Measurements from ENCODE around the gene CDK18. TPM values are rescaled to one million over a fixed set of nuclear protein-coding genes. Genes with fewer than 3 reads are reported as not detected.
A peak's percentile ranks its signal among the peaks of the same experiment; 100 is the strongest.

Gene CDK18
- total and polyA plus RNA-seq, 12 donors: 3.2 to 52.0 (median 18.2) TPM

- 90 to 97% (median 94%) methylated on average over 5 of the region's 5 CpGs for WGBS, 4 donors
- Histone ChIP-seq H3K4me1 (replicated peaks in 1 of 2) (peaks cover 0 to 4% of the 10 kb centered on the region in 2 donors), H3K27ac (no peak overlapping the region), H3K27me3 (no peaks in the 10 kb centered on the region), H3K4me3 (no peak overlapping the region), H3K9me3 (replicated peaks in 1 of 3) (no peaks in the 10 kb centered on the region), H3K36me3 (replicated peaks in 1 of 2) (no peaks in the 10 kb centered on the region)
- intact Hi-C loops (cut with DNase I): loop anchor here (5.0 to 10.0 kb wide), 3 partner anchors 35 to 188 kb away; no protein-coding TSS in a partner anchor
- no peak for DNase-seq
- TF ChIP-seq CTCF (IDR thresholded peaks at IDR 0.05) (no peak), POLR2A (IDR thresholded peaks at IDR 0.05) (no peak)
Observed at GRCh38 chr1:205522692-205523091, 18.2 kb downstream of the CDK18 start.

- TF ChIP-seq POLR2A (IDR thresholded peaks at IDR 0.05): no peak
- TF ChIP-seq CTCF (IDR thresholded peaks at IDR 0.05): no peak
- H3K9me3 ChIP-seq (replicated peaks in 1 of 3): no peaks in the 10 kb centered on the region
- no peaks in the 10 kb centered on the region for H3K36me3 ChIP-seq (replicated peaks in 1 of 2)
- no peak overlapping the region for H3K4me3 ChIP-seq
- WGBS, 4 donors: 77 to 100% (median 87%) methylated on average over 1 to 16 of the region's 16 CpGs
- DNase-seq: no peak
- H3K27me3 ChIP-seq: no peaks in the 10 kb centered on the region
- intact Hi-C loops (cut with DNase I): loop anchor here (5.0 to 10.0 kb wide), 3 partner anchors 36 to 189 kb away; no protein-coding TSS in a partner anchor
- H3K27ac ChIP-seq: no peak overlapping the region
- H3K4me1 ChIP-seq (replicated peaks in 1 of 2): peaks cover 0 to 4% of the 10 kb centered on the region in 2 donors
Observed at GRCh38 chr1:205523261-205523890, 18.9 kb downstream of the CDK18 start.

- H3K4me1 ChIP-seq (replicated peaks in 1 of 2): peaks cover 0 to 4% of the 10 kb centered on the region in 2 donors
- H3K9me3 ChIP-seq (replicated peaks in 1 of 3): no peaks in the 10 kb centered on the region
- H3K36me3 ChIP-seq (replicated peaks in 1 of 2): no peaks in the 10 kb centered on the region
- 47 to 56% (median 52%) methylated on average over 4 to 16 of the region's 16 CpGs for WGBS, 4 donors
- no peak overlapping the region for H3K27ac ChIP-seq
- intact Hi-C loops (cut with DNase I): loop anchor here (5.0 to 10.0 kb wide), 3 partner anchors 37 to 189 kb away; no protein-coding TSS in a partner anchor
- no peak overlapping the region for H3K4me3 ChIP-seq
- no peaks in the 10 kb centered on the region for H3K27me3 ChIP-seq
- TF ChIP-seq CTCF (IDR thresholded peaks at IDR 0.05): peak; percentile 62 to 89 (median 82)
- no peak for TF ChIP-seq POLR2A (IDR thresholded peaks at IDR 0.05)
- peak; percentile 70 to 90 (median 81) for DNase-seq
Observed at GRCh38 chr1:205523891-205524793, 19.7 kb downstream of the CDK18 start.

- TF ChIP-seq CTCF (IDR thresholded peaks at IDR 0.05) (no peak), POLR2A (IDR thresholded peaks at IDR 0.05) (no peak)
- H3K36me3 ChIP-seq (replicated peaks in 1 of 2): no peaks in the 10 kb centered on the region
- H3K4me1 ChIP-seq (replicated peaks in 1 of 2): peaks cover 0 to 4% of the 10 kb centered on the region in 2 donors
- no peaks in the 10 kb centered on the region for H3K9me3 ChIP-seq (replicated peaks in 1 of 3)
- intact Hi-C loops (cut with DNase I): loop anchor here (5.0 to 10.0 kb wide), 5 partner anchors 37 to 190 kb away; no protein-coding TSS in a partner anchor
- H3K27me3 ChIP-seq: no peaks in the 10 kb centered on the region
- no peak overlapping the region for H3K27ac ChIP-seq
- 60 to 78% (median 75%) methylated on average over 1 to 4 of the region's 4 CpGs for WGBS, 4 donors
- no peak for DNase-seq
- H3K4me3 ChIP-seq: no peak overlapping the region
Observed at GRCh38 chr1:205524794-205525101, 20.3 kb downstream of the CDK18 start.

Data from adrenal gland (tissue), 12 donors.